Fibroblast of skin of right quadriceps (primary cell): ENCODE measurements around the gene KATNAL1.

Source experiments
- DNase-seq: peaks from one replicate; pipeline ENCODE4 v3.0.0-alpha.2; 2013

KATNAL1 gene

GRCh38 chr13:30332456-30333143 lies 25.2 kb upstream of the KATNAL1 start:
- no peak for DNase-seq

GRCh38 chr13:30331331-30331771 lies 24.0 kb upstream of the KATNAL1 start:
- no peak for DNase-seq

GRCh38 chr13:30329009-30329585 lies 21.7 kb upstream of the KATNAL1 start:
- peak; percentile 52 for DNase-seq

GRCh38 chr13:30325668-30326067 lies 18.3 kb upstream of the KATNAL1 start:
- no peak for DNase-seq

GRCh38 chr13:30323524-30323923 lies 16.2 kb upstream of the KATNAL1 start:
- no peak for DNase-seq

GRCh38 chr13:30322428-30322827 lies 15.1 kb upstream of the KATNAL1 start:
- no peak for DNase-seq

- DNase-seq = no peak
These were observed 13.9 kb upstream of the KATNAL1 start for GRCh38 chr13:30321256-30321655.

- DNase-seq = no peak
These were observed 12.3 kb upstream of the KATNAL1 start for GRCh38 chr13:30319655-30320054.

- DNase-seq = no peak
These were observed 11.8 kb upstream of the KATNAL1 start for GRCh38 chr13:30319130-30319529.

GRCh38 chr13:30318026-30318425 lies 10.7 kb upstream of the KATNAL1 start:
- DNase-seq = no peak

GRCh38 chr13:30314562-30314961 lies 7.2 kb upstream of the KATNAL1 start:
- DNase-seq = no peak

GRCh38 chr13:30314069-30314468 lies 6.7 kb upstream of the KATNAL1 start:
- DNase-seq = no peak

GRCh38 chr13:30313311-30313710 lies 6.0 kb upstream of the KATNAL1 start:
- no peak for DNase-seq

GRCh38 chr13:30312904-30313303 lies 5.6 kb upstream of the KATNAL1 start:
- DNase-seq = peak; percentile 56

- DNase-seq = no peak
These were observed 1.2 kb upstream of the KATNAL1 start for GRCh38 chr13:30308548-30308947.

- no peak for DNase-seq
These were observed 580 bp upstream of the KATNAL1 start for GRCh38 chr13:30307971-30308290.

- DNase-seq = peak; percentile 92
These were observed 573 bp downstream of the KATNAL1 start for GRCh38 chr13:30306762-30307193.

- DNase-seq = no peak
These were observed 1.8 kb downstream of the KATNAL1 start for GRCh38 chr13:30305456-30305970.

- no peak for DNase-seq
These were observed 4.1 kb downstream of the KATNAL1 start for GRCh38 chr13:30303269-30303668.

GRCh38 chr13:30301827-30302226 lies 5.5 kb downstream of the KATNAL1 start:
- no peak for DNase-seq

- peak; percentile 51 for DNase-seq
These were observed 6.8 kb downstream of the KATNAL1 start for GRCh38 chr13:30300596-30300995.

- peak; percentile 37 for DNase-seq
These were observed 7.6 kb downstream of the KATNAL1 start for GRCh38 chr13:30299786-30300185.

- DNase-seq = no peak
These were observed 12.2 kb downstream of the KATNAL1 start for GRCh38 chr13:30295116-30295515.

GRCh38 chr13:30294004-30294403 lies 13.3 kb downstream of the KATNAL1 start:
- DNase-seq = no peak

GRCh38 chr13:30292325-30292724 lies 15.0 kb downstream of the KATNAL1 start:
- no peak for DNase-seq
